ENCODE measurements around the gene MSRB1. TPM values are rescaled to one million over a fixed set of nuclear protein-coding genes. Genes with fewer than 3 reads are reported as not detected.

The MSRB1 gene
- total and polyA plus RNA-seq, 2 of the 13 experiments (the other 11 are each of a cell fraction or from before 2014, with no cell fraction given), result 32.1 to 75.4 TPM

- peak; percentile 81 for TF ChIP-seq ZNF589 (CRISPR knock-in tag; conservative IDR thresholded peaks at IDR 0.05)
- peak; percentile 93 for TF ChIP-seq AKAP8 (CRISPR knock-in tag; IDR thresholded peaks at IDR 0.05)
- no peak for TF ChIP-seq TCF12 (IDR thresholded peaks at IDR 0.05)
- TF ChIP-seq TCF12 (CRISPR knock-in tag; IDR thresholded peaks at IDR 0.05), result peak; percentile 76; the same call in 1 of the 2 replicates
- TF ChIP-seq MAFG (CRISPR knock-in tag; IDR thresholded peaks at IDR 0.05), result peak; percentile 61; the same call in 1 of the 2 replicates
- no peak for TF ChIP-seq TAF15 (IDR thresholded peaks at IDR 0.05; ENCODE audit: low read depth, low read length, poor library complexity, severe bottlenecking)
- TF ChIP-seq KIAA2018 (CRISPR knock-in tag; IDR thresholded peaks at IDR 0.05; ENCODE audit: borderline replicate concordance), result no peak; the same call in 1 of the 2 replicates
- TF ChIP-seq ZNF382 (CRISPR knock-in tag; IDR thresholded peaks at IDR 0.05; ENCODE audit: borderline replicate concordance), result no peak
- no peak for TF ChIP-seq ZSCAN30 (CRISPR knock-in tag; IDR thresholded peaks at IDR 0.05)
- TF ChIP-seq ATAD3A (CRISPR knock-in tag; IDR thresholded peaks at IDR 0.05), result no peak
- TF ChIP-seq LCORL (IDR thresholded peaks at IDR 0.05), result no peak
- peak; percentile 85 for TF ChIP-seq LCORL (CRISPR knock-in tag; IDR thresholded peaks at IDR 0.05)
- no peak for TF ChIP-seq ZNF251 (CRISPR knock-in tag; IDR thresholded peaks at IDR 0.05)
- peak; percentile 69 for TF ChIP-seq XRCC5 (optimal IDR thresholded peaks at IDR 0.05; ENCODE audit: low read length)
- no peak for TF ChIP-seq TCF7 (IDR thresholded peaks at IDR 0.05; ENCODE audit: low read depth)
- TF ChIP-seq ZNF713 (CRISPR knock-in tag; IDR thresholded peaks at IDR 0.05), result peak; percentile 96
- peak; percentile 89 for TF ChIP-seq UBTF (CRISPR knock-in tag; IDR thresholded peaks at IDR 0.05)
- no peak for TF ChIP-seq TEF (CRISPR knock-in tag; IDR thresholded peaks at IDR 0.05)
- TF ChIP-seq ERF (CRISPR knock-in tag; IDR thresholded peaks at IDR 0.05), result peak; percentile 97
- TF ChIP-seq CAMTA2 (CRISPR knock-in tag; IDR thresholded peaks at IDR 0.05; ENCODE audit: borderline replicate concordance), result peak; percentile 82; the same call in 1 of the 2 replicates
- TF ChIP-seq ZNF672 (CRISPR knock-in tag; IDR thresholded peaks at IDR 0.05), result no peak
Measured at GRCh38 chr16:1971796-1972489, 28.9 kb upstream of the MSRB1 start, which contains the start of gene TBL3 (continued).

Data from HepG2 (cell line).